ENCODE results near the gene VEGFC. TPM values are rescaled to one million over a fixed set of nuclear protein-coding genes. Genes with fewer than 3 reads are reported as not detected.

VEGFC gene
- total RNA-seq, 1 donor from 2014 or later = 5.4 TPM

GRCh38 chr4:176735300-176735699 lies 57.4 kb downstream of the VEGFC start:
- intact Hi-C loops (cut with DNase I) = no loop called here
- DNase-seq (no peak), ATAC-seq (ENCODE audit: poor library complexity) (no peak)

GRCh38 chr4:176734461-176734860 lies 58.3 kb downstream of the VEGFC start:
- ATAC-seq (ENCODE audit: poor library complexity) = no peak
- no peak for DNase-seq
- intact Hi-C loops (cut with DNase I) = no loop called here

GRCh38 chr4:176729489-176729888 lies 63.2 kb downstream of the VEGFC start:
- DNase-seq (no peak), ATAC-seq (ENCODE audit: poor library complexity) (no peak)
- intact Hi-C loops (cut with DNase I) = no loop called here

GRCh38 chr4:176726803-176727202 lies 65.9 kb downstream of the VEGFC start:
- intact Hi-C loops (cut with DNase I) = no loop called here
- DNase-seq (no peak), ATAC-seq (ENCODE audit: poor library complexity) (no peak)

GRCh38 chr4:176721459-176721858 lies 71.3 kb downstream of the VEGFC start:
- intact Hi-C loops (cut with DNase I) = no loop called here
- ATAC-seq (ENCODE audit: poor library complexity) (no peak), DNase-seq (no peak)

GRCh38 chr4:176718881-176719280 lies 73.8 kb downstream of the VEGFC start:
- DNase-seq = no peak
- intact Hi-C loops (cut with DNase I) = loop anchor here (10.0 kb wide), 1 partner anchor 66 kb away; no protein-coding TSS in a partner anchor
- ATAC-seq (ENCODE audit: poor library complexity) = no peak

- no peak for ATAC-seq (ENCODE audit: poor library complexity)
- no peak for DNase-seq
- intact Hi-C loops (cut with DNase I) = loop anchor here (10.0 kb wide), 1 partner anchor 68 kb away; no protein-coding TSS in a partner anchor
Measured at GRCh38 chr4:176717237-176717636, 75.5 kb downstream of the VEGFC start.

GRCh38 chr4:176709417-176709816 lies 83.3 kb downstream of the VEGFC start:
- intact Hi-C loops (cut with DNase I) = no loop called here
- DNase-seq (no peak), ATAC-seq (ENCODE audit: poor library complexity) (peak; percentile 66)

- intact Hi-C loops (cut with DNase I) = no loop called here
Measured at GRCh38 chr4:176708771-176709311, 83.9 kb downstream of the VEGFC start.

GRCh38 chr4:176690716-176691115 lies 102.0 kb downstream of the VEGFC start:
- intact Hi-C loops (cut with DNase I) = no loop called here
- no peak for ATAC-seq (ENCODE audit: poor library complexity)
- no peak for DNase-seq

More at GRCh38 chr4:176708771-176709311, 83.9 kb downstream of the VEGFC start:
- ATAC-seq (ENCODE audit: poor library complexity) = no peak
- no peak for DNase-seq

- ATAC-seq (ENCODE audit: poor library complexity) (peak; percentile 72), DNase-seq (no peak)
- intact Hi-C loops (cut with DNase I) = no loop called here
Measured at GRCh38 chr4:176680668-176681180, 112.0 kb downstream of the VEGFC start.

GRCh38 chr4:176676901-176677300 lies 115.8 kb downstream of the VEGFC start:
- peak; percentile 77 for ATAC-seq (ENCODE audit: poor library complexity)
- DNase-seq = no peak
- intact Hi-C loops (cut with DNase I) = no loop called here

GRCh38 chr4:176675810-176676209 lies 116.9 kb downstream of the VEGFC start:
- ATAC-seq (ENCODE audit: poor library complexity) (no peak), DNase-seq (no peak)
- intact Hi-C loops (cut with DNase I) = no loop called here

- peak; percentile 89 for ATAC-seq (ENCODE audit: poor library complexity)
- intact Hi-C loops (cut with DNase I) = no loop called here
- no peak for DNase-seq
Measured at GRCh38 chr4:176671532-176671931, 121.2 kb downstream of the VEGFC start.

- ATAC-seq (ENCODE audit: poor library complexity) = peak; percentile 45
- intact Hi-C loops (cut with DNase I) = no loop called here
- no peak for DNase-seq
Measured at GRCh38 chr4:176668324-176668723, 124.4 kb downstream of the VEGFC start.

GRCh38 chr4:176664964-176665363 lies 127.8 kb downstream of the VEGFC start:
- no peak for DNase-seq
- intact Hi-C loops (cut with DNase I) = no loop called here
- no peak for ATAC-seq (ENCODE audit: poor library complexity)

GRCh38 chr4:176660561-176660960 lies 132.2 kb downstream of the VEGFC start:
- intact Hi-C loops (cut with DNase I) = no loop called here
- ATAC-seq (ENCODE audit: poor library complexity) (no peak), DNase-seq (no peak)

GRCh38 chr4:176656108-176656507 lies 136.6 kb downstream of the VEGFC start:
- DNase-seq (no peak), ATAC-seq (ENCODE audit: poor library complexity) (no peak)
- intact Hi-C loops (cut with DNase I) = no loop called here

- intact Hi-C loops (cut with DNase I) = no loop called here
- ATAC-seq (ENCODE audit: poor library complexity) (no peak), DNase-seq (no peak)
Measured at GRCh38 chr4:176654565-176655216, 138.0 kb downstream of the VEGFC start.

- intact Hi-C loops (cut with DNase I) = no loop called here
- ATAC-seq (ENCODE audit: poor library complexity) (no peak), DNase-seq (no peak)
Measured at GRCh38 chr4:176653401-176654220, 139.1 kb downstream of the VEGFC start.

Data from Right ventricle myocardium superior (tissue), 1 donor.